Neural progenitor cell (in vitro differentiated cells): ENCODE measurements around the gene MACROH2A1.

Source experiments
- CTCF ChIP-seq: fragments of 200-600 bp; sonication (generic); IDR thresholded peaks from 2 replicates; pipeline ENCODE4 v1.5.1; 2017; ENCODE audit warnings: antibody characterized with exemption, mild to moderate bottlenecking
- EZH2 ChIP-seq: fragments of 200-600 bp; sonication (generic); IDR thresholded peaks from 2 replicates; pipeline ENCODE4 v1.6.1; 2017; ENCODE audit warnings: antibody characterized with exemption, mild to moderate bottlenecking, moderate library complexity

GRCh38 chr5:135329913-135330797 is 68.9 kb downstream of the MACROH2A1 start:
- TF ChIP-seq CTCF (no peak), EZH2 (no peak)
